ENCODE measurements around the gene LTC4S.

- TF ChIP-seq EZH2 (IDR thresholded peaks at IDR 0.05; ENCODE audit: insufficient read depth, poor library complexity, severe bottlenecking) (no peak), EZH2phosphoT487 (IDR thresholded peaks at IDR 0.05; ENCODE audit: insufficient read depth, low read depth) (no peak)
These were observed 24.3 kb downstream of the LTC4S start for GRCh38 chr5:179817890-179818745.

Data from GM23248 (cell line).